A549 (cell line): ENCODE data around the gene SELENOW. TPM values are rescaled to one million over a fixed set of nuclear protein-coding genes. Genes with fewer than 3 reads are reported as not detected.

ENCODE experiments used
- ATAC-seq, 2 experiments: fragments of 200-7000 bp in 1 of 2; fragments of >200 bp in 1 of 2; cut with Nextera tagmentation in 1 of 2; cut with Tn5 transposase in 1 of 2; 3 replicates each; pipeline versions ENCODE4 v1.8.0 to v1.9.1; 2018 to 2020; ENCODE audit warnings: mild to moderate bottlenecking in 1 of 2, moderate library complexity in 1 of 2
- CTCF ChIA-PET: fragments of 300-600 bp; sonication (Branson Sonifier 250); formaldehyde crosslinking; extraction: SDS; loops from one replicate; lab custom pipeline; 2021; ENCODE audit warnings: antibody characterized with exemption, inconsistent platforms; lab: Yijun Ruan, JAX
- POLR2A ChIA-PET: fragments of 350-600 bp; formaldehyde crosslinking; extraction: SDS; loops from one replicate; lab custom pipeline; 2021; ENCODE audit warnings: antibody characterized with exemption, inconsistent platforms; lab: Yijun Ruan, JAX
- DNase-seq, 2 experiments: peaks; one replicate each; pipeline versions ENCODE4 v3.0.0 to v3.0.0-alpha.2; 2011 to 2016; ENCODE audit warnings: low read depth in 1 of 2, low spot score in 1 of 2
- FAIRE-seq: peaks from 2 replicates; lab custom pipeline; 2011; peaks lifted over from hg19 to GRCh38; lab: Jason Lieb, UNC
- H3K27ac ChIP-seq, 2 experiments: fragments of >200 bp; sonication (Bioruptor Twin); formaldehyde crosslinking; 3 replicates each; pipeline ENCODE4 v1.5.1; 2016 to 2017
- H3K4me1 ChIP-seq: fragments of >200 bp; sonication (Bioruptor Twin); formaldehyde crosslinking; 3 replicates; pipeline ENCODE4 v1.6.1; 2016
- H3K4me2 ChIP-seq: fragments of >200 bp; sonication (Bioruptor Twin); formaldehyde crosslinking; 3 replicates; pipeline ENCODE4 v1.6.1; 2016
- H3K4me3 ChIP-seq: fragments of >200 bp; sonication (Bioruptor Twin); formaldehyde crosslinking; 3 replicates; pipeline ENCODE4 v1.5.1; 2016
- H3K9me3 ChIP-seq: fragments of >200 bp; sonication (Bioruptor Twin); formaldehyde crosslinking; 3 replicates; pipeline ENCODE4 v1.6.1; 2016
- BHLHE40 ChIP-seq: IDR thresholded peaks from 2 replicates; pipeline ENCODE4 v1.6.1; 2012; ENCODE audit warnings: low read depth, low read length, inconsistent platforms
- CBX2 ChIP-seq: fragments of 200-600 bp; sonication (generic); IDR thresholded peaks from 2 replicates; pipeline ENCODE4 v1.6.1; 2016; ENCODE audit warnings: low read depth, mild to moderate bottlenecking, borderline replicate concordance
- CBX8 ChIP-seq: fragments of 200-600 bp; sonication (generic); IDR thresholded peaks from 2 replicates; pipeline ENCODE4 v1.6.1; 2016
- CEBPB ChIP-seq, 2 experiments: fragments of >200 bp in 1 of 2; sonication (Bioruptor Twin) in 1 of 2; formaldehyde crosslinking in 1 of 2; IDR thresholded peaks; 2 replicates each; pipeline ENCODE4 v1.6.1; 2012 to 2016
- CHD4 ChIP-seq: fragments of 200-600 bp; sonication (generic); IDR thresholded peaks from 2 replicates; pipeline ENCODE4 v1.6.1; 2016; ENCODE audit warnings: antibody characterized with exemption, mild to moderate bottlenecking, borderline replicate concordance
- EP300 ChIP-seq, 2 experiments: fragments of >200 bp; sonication (Bioruptor Twin); formaldehyde crosslinking; IDR thresholded peaks; 2 replicates in 1 of 2; 3 replicates in 1 of 2; pipeline ENCODE4 v1.6.1; 2016 to 2017
- ESRRA ChIP-seq: fragments of 150-350 bp; IDR thresholded peaks from 2 replicates; pipeline ENCODE4 v1.6.1; 2014; ENCODE audit warnings: mild to moderate bottlenecking, low read length, borderline replicate concordance
- FOSB ChIP-seq: fragments of 250-450 bp; sonication (Bioruptor Pico); IDR thresholded peaks from 2 replicates; pipeline ENCODE4 v1.5.0; 2020; ENCODE audit warnings: mild to moderate bottlenecking, moderate library complexity
- FOSL2 ChIP-seq, 2 experiments: fragments of 450-650 bp in 1 of 2; fragments of >200 bp in 1 of 2; sonication (Bioruptor Twin) in 1 of 2; formaldehyde crosslinking; IDR thresholded peaks; 2 replicates each; pipeline versions ENCODE4 v1.5.0 to v1.6.1; 2016 to 2020; ENCODE audit warnings: mild to moderate bottlenecking in 1 of 2, moderate library complexity in 1 of 2
- FOXS1 ChIP-seq: fragments of 250-450 bp; sonication (Bioruptor Pico); IDR thresholded peaks from 2 replicates; pipeline ENCODE4 v1.5.0; 2020; ENCODE audit warnings: mild to moderate bottlenecking, moderate library complexity
- GATA3 ChIP-seq: IDR thresholded peaks from 2 replicates; pipeline ENCODE4 v1.6.1; 2012; ENCODE audit warnings: borderline replicate concordance
- HDAC2 ChIP-seq: fragments of 200-600 bp; sonication (generic); IDR thresholded peaks from 2 replicates; pipeline ENCODE4 v1.6.1; 2016
- HEYL ChIP-seq: fragments of 250-450 bp; sonication (Bioruptor Pico); IDR thresholded peaks from 2 replicates; pipeline ENCODE4 v1.8.0; 2021; ENCODE audit warnings: mild to moderate bottlenecking, moderate library complexity
- HOXA7 ChIP-seq: fragments of 250-450 bp; sonication (Bioruptor Pico); IDR thresholded peaks from 2 replicates; pipeline ENCODE4 v1.5.0; 2020; ENCODE audit warnings: mild to moderate bottlenecking, moderate library complexity
- HOXB5 ChIP-seq: fragments of 250-450 bp; sonication (Bioruptor Pico); IDR thresholded peaks from 2 replicates; pipeline ENCODE4 v1.5.0; 2020; ENCODE audit warnings: mild to moderate bottlenecking, moderate library complexity
- JUNB ChIP-seq: fragments of >200 bp; sonication (Bioruptor Twin); formaldehyde crosslinking; IDR thresholded peaks from 2 replicates; pipeline ENCODE4 v1.6.1; 2016
- MAZ ChIP-seq: fragments of 150-350 bp; IDR thresholded peaks from 2 replicates; pipeline ENCODE4 v1.6.1; 2014; ENCODE audit warnings: antibody characterized with exemption, low read depth, low read length, borderline replicate concordance
- MYC ChIP-seq: IDR thresholded peaks from 2 replicates; pipeline ENCODE4 v1.6.1; 2012; ENCODE audit warnings: mild to moderate bottlenecking, inconsistent platforms, low read length, improper control_type of control experiment, borderline replicate concordance
- NPAS2 ChIP-seq: fragments of 250-450 bp; sonication (Bioruptor Pico); IDR thresholded peaks from 2 replicates; pipeline ENCODE4 v1.8.0; 2022; ENCODE audit warnings: mild to moderate bottlenecking, moderate library complexity, borderline replicate concordance
- NR3C1 ChIP-seq: fragments of >200 bp; sonication (Bioruptor Twin); formaldehyde crosslinking; IDR thresholded peaks from 3 replicates; pipeline ENCODE4 v1.6.1; 2017
- POLR2A ChIP-seq: IDR thresholded peaks from 2 replicates; pipeline ENCODE4 v1.6.1; 2012; ENCODE audit warnings: mild to moderate bottlenecking, low read length
- POLR2AphosphoS2 ChIP-seq: conservative IDR thresholded peaks from 2 replicates; pipeline ENCODE4 v1.6.1; 2012; ENCODE audit warnings: low read length, improper control_type of control experiment, inconsistent platforms
- RARB ChIP-seq: fragments of 250-450 bp; sonication (Bioruptor Pico); IDR thresholded peaks from 2 replicates; pipeline ENCODE4 v1.8.0; 2021; ENCODE audit warnings: mild to moderate bottlenecking, moderate library complexity
- RCOR1 ChIP-seq: fragments of 150-350 bp; IDR thresholded peaks from 2 replicates; pipeline ENCODE4 v1.6.1; 2014; ENCODE audit warnings: antibody characterized with exemption, low read length, low read depth
- RFX5 ChIP-seq: fragments of 450-650 bp; IDR thresholded peaks from 2 replicates; pipeline ENCODE4 v1.7.1; 2014; ENCODE audit warnings: antibody characterized with exemption, mild to moderate bottlenecking, moderate library complexity
- RNF2 ChIP-seq: fragments of 200-600 bp; sonication (generic); IDR thresholded peaks from 2 replicates; pipeline ENCODE4 v1.6.1; 2016; ENCODE audit warnings: low read depth, mild to moderate bottlenecking, antibody characterized with exemption, moderate library complexity, borderline replicate concordance
- SMC3 ChIP-seq: fragments of >200 bp; sonication (Bioruptor Twin); formaldehyde crosslinking; IDR thresholded peaks from 3 replicates; pipeline ENCODE4 v1.6.1; 2018; ENCODE audit warnings: inconsistent platforms
- SREBF2 ChIP-seq: fragments of 450-650 bp; IDR thresholded peaks from 2 replicates; pipeline ENCODE4 v1.6.1; 2014; ENCODE audit warnings: mild to moderate bottlenecking, moderate library complexity
- ZFP36 ChIP-seq: fragments of 450-650 bp; IDR thresholded peaks from 2 replicates; pipeline ENCODE4 v1.6.1; 2014; ENCODE audit warnings: borderline replicate concordance; ENCODE audit not compliant: partially characterized antibody
- WGBS: methylation state at CpG from one replicate; pipeline ENCODE4 v1.1.6; 2017; ENCODE audit errors: missing lambda C conversion rate; 5-methylcytosine and 5-hydroxymethylcytosine counted together
- polyA plus RNA-seq, 4 experiments: library from polyadenylated mRNA; depleted of rRNA in 3 of 4; stranded (reverse); fragments of >200 nt; fragmentation: RNase III in 1 of 4; extraction: RNeasy Plus Mini Kit Qiagen cat#74134 plus additional on column Dnase treatment in 1 of 4; gene quantifications; 2 replicates in 3 of 4; 3 replicates in 1 of 4; pipeline ENCODE4 v1.2.3, GENCODE V29; 2011 to 2017
- TF ChIP-seq, protein P1 (sequence below): fragments of 150-350 bp; IDR thresholded peaks from 2 replicates; pipeline ENCODE4 v1.6.1; 2014; ENCODE audit warnings: low read depth, mild to moderate bottlenecking, low read length
- TF ChIP-seq, protein P2 (sequence below): fragments of 450-650 bp; IDR thresholded peaks from 2 replicates; pipeline ENCODE4 v1.6.1; 2014; ENCODE audit warnings: antibody characterized with exemption
- TF ChIP-seq, protein P3 (sequence below): fragments of >200 bp; sonication (Bioruptor Twin); formaldehyde crosslinking; IDR thresholded peaks from 3 replicates; pipeline ENCODE4 v1.6.1; 2016
- TF ChIP-seq, protein P4 (sequence below): fragments of 250-450 bp; sonication (Bioruptor Pico); IDR thresholded peaks from 2 replicates; pipeline ENCODE4 v1.5.0; 2020; ENCODE audit warnings: low read depth, mild to moderate bottlenecking, moderate library complexity
- TF ChIP-seq, protein P5 (sequence below): IDR thresholded peaks from 2 replicates; pipeline ENCODE4 v1.6.1; 2012
- TF ChIP-seq, protein P6 (sequence below): IDR thresholded peaks from 2 replicates; pipeline ENCODE4 v1.6.1; 2012; ENCODE audit warnings: low read depth, borderline replicate concordance
- TF ChIP-seq, protein P7 (sequence below): IDR thresholded peaks from 2 replicates; pipeline ENCODE4 v1.6.1; 2012

SELENOW gene
- polyA plus RNA-seq, 2 of the 4 experiments (the other 2 are of a cell fraction): 114 to 155 TPM

DNA sequence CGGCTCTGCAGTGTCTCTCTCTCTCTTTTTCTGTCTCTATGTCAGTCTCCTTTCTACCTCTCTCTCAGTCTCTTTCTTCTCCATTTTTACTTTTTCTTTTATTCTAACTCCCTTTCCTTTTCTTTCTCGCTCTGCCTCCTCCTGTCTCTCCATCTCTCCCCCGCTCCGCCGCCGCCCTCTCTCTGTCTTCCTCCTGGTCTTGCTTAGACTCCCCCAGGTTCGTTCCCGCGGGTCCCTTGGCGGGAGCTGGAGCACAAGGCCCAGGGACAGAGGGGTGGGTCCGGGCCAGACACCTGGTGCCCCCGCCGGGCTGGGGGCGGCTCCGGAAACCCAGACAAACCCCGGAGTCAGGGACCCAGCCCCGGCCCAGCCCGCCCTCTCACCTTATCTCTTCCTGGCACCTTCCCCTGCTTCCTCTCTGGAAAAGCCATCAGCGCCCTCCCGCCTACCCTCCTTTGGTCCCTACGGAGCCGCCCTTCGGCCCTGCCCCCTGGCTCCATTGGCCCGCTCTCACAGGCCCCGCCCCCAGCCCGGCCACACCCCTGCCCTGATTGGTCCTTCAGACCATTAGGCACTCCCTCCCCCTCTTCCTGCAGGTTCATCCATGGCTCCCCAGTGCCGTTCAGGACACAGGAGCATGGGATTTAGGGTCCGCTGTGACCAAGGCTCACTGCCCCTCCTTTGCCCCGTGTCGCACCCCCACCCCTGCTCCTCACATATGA, 48.5 kb upstream of the SELENOW start:
- ATAC-seq (peak; percentile 79 to 84), FAIRE-seq (no peak), DNase-seq (peak; percentile 87 to 93)
- H3K27ac ChIP-seq: peak overlapping the region; percentile 83 to 94
- peak overlapping the region; percentile 48 for H3K4me3 ChIP-seq
- H3K4me1 ChIP-seq: peaks cover 48% of the 10 kb centered on the region
- peak overlapping the region; percentile 98 for H3K4me2 ChIP-seq
- 13% methylated on average over 26 of the region's 30 CpGs for WGBS
- ChIA-PET POLR2A (interaction anchor here (0.5 to 2.0 kb wide), 6 partner anchors 11 to 130 kb away, joined by 3 to 14 read pairs (median 5); partner anchors contain the start of genes EHD2 and NOP53), CTCF (interaction anchor here (1.0 to 42.0 kb wide), 4 partner anchors 11 to 133 kb away, joined by 3 to 1389 read pairs (median 14); partner anchors contain the start of gene EHD2)
- H3K9me3 ChIP-seq: no peaks in the 10 kb centered on the region
- TF ChIP-seq NPAS2 (CRISPR knock-in tag): no peak
- TF ChIP-seq SREBF2: no peak
- no peak for TF ChIP-seq ESRRA
- TF ChIP-seq RFX5: no peak
- TF ChIP-seq HOXA7 (CRISPR knock-in tag): no peak
- TF ChIP-seq RNF2: no peak
- TF ChIP-seq HDAC2: no peak
- TF ChIP-seq EP300 (IDR thresholded peaks at IDR 0.05): 0 out of 5 replicates have a peak, but pooled peaks of 1 of the 2 experiments have one; percentile 6
- TF ChIP-seq, protein P1, sequence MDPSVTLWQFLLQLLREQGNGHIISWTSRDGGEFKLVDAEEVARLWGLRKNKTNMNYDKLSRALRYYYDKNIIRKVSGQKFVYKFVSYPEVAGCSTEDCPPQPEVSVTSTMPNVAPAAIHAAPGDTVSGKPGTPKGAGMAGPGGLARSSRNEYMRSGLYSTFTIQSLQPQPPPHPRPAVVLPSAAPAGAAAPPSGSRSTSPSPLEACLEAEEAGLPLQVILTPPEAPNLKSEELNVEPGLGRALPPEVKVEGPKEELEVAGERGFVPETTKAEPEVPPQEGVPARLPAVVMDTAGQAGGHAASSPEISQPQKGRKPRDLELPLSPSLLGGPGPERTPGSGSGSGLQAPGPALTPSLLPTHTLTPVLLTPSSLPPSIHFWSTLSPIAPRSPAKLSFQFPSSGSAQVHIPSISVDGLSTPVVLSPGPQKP: no peak
- 0 out of 2 replicates have a peak, but pooled peaks have one; percentile 15 for TF ChIP-seq POLR2A
- TF ChIP-seq, protein P2, sequence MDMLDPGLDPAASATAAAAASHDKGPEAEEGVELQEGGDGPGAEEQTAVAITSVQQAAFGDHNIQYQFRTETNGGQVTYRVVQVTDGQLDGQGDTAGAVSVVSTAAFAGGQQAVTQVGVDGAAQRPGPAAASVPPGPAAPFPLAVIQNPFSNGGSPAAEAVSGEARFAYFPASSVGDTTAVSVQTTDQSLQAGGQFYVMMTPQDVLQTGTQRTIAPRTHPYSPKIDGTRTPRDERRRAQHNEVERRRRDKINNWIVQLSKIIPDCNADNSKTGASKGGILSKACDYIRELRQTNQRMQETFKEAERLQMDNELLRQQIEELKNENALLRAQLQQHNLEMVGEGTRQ: no peak
- no peak for TF ChIP-seq RCOR1
- TF ChIP-seq CBX2: no peak
- TF ChIP-seq GATA3: no peak
- TF ChIP-seq HEYL (CRISPR knock-in tag): no peak
- TF ChIP-seq CHD4: no peak
- no peak for TF ChIP-seq CEBPB (IDR thresholded peaks at IDR 0.05)
- TF ChIP-seq MYC: no peak
- no peak for TF ChIP-seq FOSB (CRISPR knock-in tag)
- TF ChIP-seq, protein P3, sequence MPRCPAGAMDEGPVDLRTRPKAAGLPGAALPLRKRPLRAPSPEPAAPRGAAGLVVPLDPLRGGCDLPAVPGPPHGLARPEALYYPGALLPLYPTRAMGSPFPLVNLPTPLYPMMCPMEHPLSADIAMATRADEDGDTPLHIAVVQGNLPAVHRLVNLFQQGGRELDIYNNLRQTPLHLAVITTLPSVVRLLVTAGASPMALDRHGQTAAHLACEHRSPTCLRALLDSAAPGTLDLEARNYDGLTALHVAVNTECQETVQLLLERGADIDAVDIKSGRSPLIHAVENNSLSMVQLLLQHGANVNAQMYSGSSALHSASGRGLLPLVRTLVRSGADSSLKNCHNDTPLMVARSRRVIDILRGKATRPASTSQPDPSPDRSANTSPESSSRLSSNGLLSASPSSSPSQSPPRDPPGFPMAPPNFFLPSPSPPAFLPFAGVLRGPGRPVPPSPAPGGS: 0 out of 3 replicates have a peak, but pooled peaks have one; percentile 4
- no peak for TF ChIP-seq CBX8
- no peak for TF ChIP-seq SMC3
- TF ChIP-seq NR3C1: no peak
- TF ChIP-seq MAZ: no peak
- TF ChIP-seq BHLHE40: no peak
- TF ChIP-seq HOXB5 (CRISPR knock-in tag): no peak
- TF ChIP-seq, protein P4, sequence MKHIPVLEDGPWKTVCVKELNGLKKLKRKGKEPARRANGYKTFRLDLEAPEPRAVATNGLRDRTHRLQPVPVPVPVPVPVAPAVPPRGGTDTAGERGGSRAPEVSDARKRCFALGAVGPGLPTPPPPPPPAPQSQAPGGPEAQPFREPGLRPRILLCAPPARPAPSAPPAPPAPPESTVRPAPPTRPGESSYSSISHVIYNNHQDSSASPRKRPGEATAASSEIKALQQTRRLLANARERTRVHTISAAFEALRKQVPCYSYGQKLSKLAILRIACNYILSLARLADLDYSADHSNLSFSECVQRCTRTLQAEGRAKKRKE (CRISPR knock-in tag): no peak
- no peak; the same call in 1 of the 2 replicates for TF ChIP-seq JUNB
- TF ChIP-seq FOSL2 (IDR thresholded peaks at IDR 0.05): no peak
- no peak for TF ChIP-seq FOSL2 (CRISPR knock-in tag; IDR thresholded peaks at IDR 0.05)
- no peak for TF ChIP-seq RARB (CRISPR knock-in tag)
- peak; percentile 88 for TF ChIP-seq ZFP36
- TF ChIP-seq, protein P5, sequence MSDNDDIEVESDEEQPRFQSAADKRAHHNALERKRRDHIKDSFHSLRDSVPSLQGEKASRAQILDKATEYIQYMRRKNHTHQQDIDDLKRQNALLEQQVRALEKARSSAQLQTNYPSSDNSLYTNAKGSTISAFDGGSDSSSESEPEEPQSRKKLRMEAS: no peak
- no peak for TF ChIP-seq FOXS1 (CRISPR knock-in tag)
- no peak for TF ChIP-seq POLR2AphosphoS2
- TF ChIP-seq, protein P6, sequence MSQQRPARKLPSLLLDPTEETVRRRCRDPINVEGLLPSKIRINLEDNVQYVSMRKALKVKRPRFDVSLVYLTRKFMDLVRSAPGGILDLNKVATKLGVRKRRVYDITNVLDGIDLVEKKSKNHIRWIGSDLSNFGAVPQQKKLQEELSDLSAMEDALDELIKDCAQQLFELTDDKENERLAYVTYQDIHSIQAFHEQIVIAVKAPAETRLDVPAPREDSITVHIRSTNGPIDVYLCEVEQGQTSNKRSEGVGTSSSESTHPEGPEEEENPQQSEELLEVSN: no peak; the same call in 1 of the 2 replicates
- TF ChIP-seq, protein P7, sequence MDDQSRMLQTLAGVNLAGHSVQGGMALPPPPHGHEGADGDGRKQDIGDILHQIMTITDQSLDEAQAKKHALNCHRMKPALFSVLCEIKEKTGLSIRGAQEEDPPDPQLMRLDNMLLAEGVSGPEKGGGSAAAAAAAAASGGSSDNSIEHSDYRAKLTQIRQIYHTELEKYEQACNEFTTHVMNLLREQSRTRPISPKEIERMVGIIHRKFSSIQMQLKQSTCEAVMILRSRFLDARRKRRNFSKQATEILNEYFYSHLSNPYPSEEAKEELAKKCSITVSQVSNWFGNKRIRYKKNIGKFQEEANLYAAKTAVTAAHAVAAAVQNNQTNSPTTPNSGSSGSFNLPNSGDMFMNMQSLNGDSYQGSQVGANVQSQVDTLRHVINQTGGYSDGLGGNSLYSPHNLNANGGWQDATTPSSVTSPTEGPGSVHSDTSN: no peak
